ENCODE results near the gene RPS14. TPM values are rescaled to one million over a fixed set of nuclear protein-coding genes. Genes with fewer than 3 reads are reported as not detected.

Gene RPS14
- total RNA-seq (2022; extraction: Qiagen RNA extraction), result 2,222 to 2,838 TPM (median 2,317 TPM) in 5 replicates

DNA sequence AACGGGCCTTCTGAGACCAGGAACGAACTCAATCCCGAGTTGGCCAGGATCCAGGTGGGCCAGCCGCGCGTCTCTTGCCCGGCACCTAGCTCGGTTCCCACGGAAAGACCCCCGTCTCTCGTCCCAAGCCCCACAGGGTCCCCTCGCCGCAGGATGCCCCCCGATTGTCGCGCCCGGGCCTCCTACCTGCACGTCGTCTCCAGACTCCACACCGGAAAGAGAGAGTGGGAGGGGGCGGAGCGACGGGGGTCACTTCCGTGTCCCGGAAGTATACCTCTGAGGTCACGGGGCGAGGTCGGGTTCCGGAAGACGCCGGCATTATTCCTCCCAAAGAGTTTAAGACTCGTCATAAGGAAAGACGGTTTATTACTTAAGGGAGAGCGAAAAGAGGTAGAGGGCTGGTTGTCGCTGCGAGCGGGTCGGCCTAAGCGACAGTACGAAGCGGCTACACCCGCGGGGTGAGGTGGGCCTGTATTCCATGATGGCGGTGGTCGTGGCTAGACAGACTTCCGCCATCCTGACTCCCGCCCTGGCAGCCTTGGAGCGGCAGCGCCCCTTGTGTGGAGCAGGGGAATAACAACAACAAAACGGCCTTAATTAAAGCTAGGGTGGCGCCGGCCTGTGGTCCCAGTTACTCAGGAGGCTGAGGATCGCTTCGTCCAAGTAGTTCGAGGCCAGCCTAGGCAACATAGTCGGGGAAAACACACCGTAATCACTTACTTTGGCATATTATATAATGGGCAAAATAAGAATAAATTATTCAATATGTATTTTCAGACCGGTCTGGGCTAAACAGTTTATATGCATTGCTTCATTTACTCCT lies at the start of gene RPS14:
Gene RPS14, minus strand, starts transcription at position 223 of the 823 bp plus-strand sequence. CDS start 2,006 bp downstream, outside the sequence.

GRCh38 chr5:150412319-150413175 lies 37.0 kb downstream of the RPS14 start, which contains the start of gene CD74:
CD74 (minus strand) TSS chr5:150412910; CDS start chr5:150412749, 161 bp downstream.

Other genes starting within 250 kb of the RPS14 start
- gene CAMK2A, start 160.0 kb downstream of the RPS14 start, total RNA-seq (2022; extraction: Qiagen RNA extraction), result 0.54 to 0.85 TPM (median 0.77 TPM) in 5 replicates
- gene ARSI, start 146.8 kb downstream of the RPS14 start, total RNA-seq (2022; extraction: Qiagen RNA extraction), result 25.8 to 37.8 TPM (median 31.8 TPM) in 5 replicates
- gene TCOF1, start 92.0 kb downstream of the RPS14 start, total RNA-seq (2022; extraction: Qiagen RNA extraction), result 53.5 to 85.1 TPM (median 77.8 TPM) in 5 replicates
- 0.14 TPM in 2 of 5 replicates, not detected in the others for gene CD74, start 36.8 kb downstream of the RPS14 start, total RNA-seq (2022; extraction: Qiagen RNA extraction)
- gene NDST1, start 58.4 kb upstream of the RPS14 start, total RNA-seq (2022; extraction: Qiagen RNA extraction), result 44.3 to 71.3 TPM (median 66.2 TPM) in 5 replicates
- 17.3 to 29.5 TPM (median 26.7 TPM) in 5 replicates for gene SYNPO, start 190.9 kb upstream of the RPS14 start, total RNA-seq (2022; extraction: Qiagen RNA extraction)
- 0.02 to 0.18 TPM (median 0.09 TPM) in 4 of 5 replicates, not detected in the other for gene MYOZ3, start 211.5 kb upstream of the RPS14 start, total RNA-seq (2022; extraction: Qiagen RNA extraction)

Measured in A549 treated with dexamethasone at 1 μM for 4 hours (cell line).